ENCODE results near the gene GMEB1.
"Not testable (repeated sequence)": the region's sequence is repeated elsewhere in the genome, so short reads cannot be mapped to it uniquely, and the experiment has no call there.

The GMEB1 gene

DNA sequence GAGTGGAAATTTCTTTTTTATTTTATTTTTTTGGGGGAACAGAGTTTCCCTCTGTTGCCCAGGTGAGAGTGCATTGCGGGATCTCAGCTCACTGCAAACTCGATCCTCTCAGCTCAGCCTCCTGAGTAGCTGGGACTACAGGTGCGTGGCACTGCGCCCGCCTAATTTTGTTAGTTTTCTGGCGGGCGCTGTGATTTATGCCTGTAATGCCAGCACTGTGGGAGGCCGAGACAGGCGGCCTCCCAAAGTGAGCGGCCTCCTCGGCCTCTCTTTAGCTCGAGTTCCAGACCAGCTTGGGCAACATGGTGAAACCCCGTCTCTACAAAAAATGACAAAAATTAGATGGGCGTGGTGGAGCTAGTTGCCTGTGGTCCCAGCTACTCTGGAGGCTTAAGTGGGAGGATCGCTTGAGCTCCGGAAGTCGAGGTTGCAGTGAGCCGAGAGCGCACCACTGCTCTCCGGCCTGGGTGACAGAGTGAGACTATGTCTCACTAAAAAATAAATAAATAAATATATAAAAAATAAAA is 2.7 kb downstream of the GMEB1 start:
- no peak for DNase-seq (ENCODE audit: low read depth in 2 of 2)

DNA sequence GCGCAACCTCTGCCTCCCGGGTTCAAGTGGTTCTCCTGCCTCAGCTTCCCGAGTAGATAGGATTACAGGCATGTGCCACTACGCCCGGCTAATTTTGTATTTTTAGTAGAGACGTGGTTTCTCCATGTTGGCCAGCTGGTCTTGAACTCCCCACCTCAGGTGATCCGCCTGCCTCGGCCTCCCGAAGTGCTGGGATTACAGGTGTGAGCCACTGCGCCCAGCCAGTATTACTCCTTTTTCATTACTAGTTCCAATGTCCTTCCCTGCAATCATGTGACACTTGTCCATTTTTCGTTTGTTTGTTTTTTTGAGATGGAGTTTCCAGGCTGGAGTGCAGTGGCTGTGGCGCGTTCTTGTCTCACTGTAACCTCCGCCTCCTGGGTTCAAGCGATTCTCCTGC is 4.4 kb downstream of the GMEB1 start:
- not testable (repeated sequence) for DNase-seq (ENCODE audit: low read depth in 2 of 2)

DNA sequence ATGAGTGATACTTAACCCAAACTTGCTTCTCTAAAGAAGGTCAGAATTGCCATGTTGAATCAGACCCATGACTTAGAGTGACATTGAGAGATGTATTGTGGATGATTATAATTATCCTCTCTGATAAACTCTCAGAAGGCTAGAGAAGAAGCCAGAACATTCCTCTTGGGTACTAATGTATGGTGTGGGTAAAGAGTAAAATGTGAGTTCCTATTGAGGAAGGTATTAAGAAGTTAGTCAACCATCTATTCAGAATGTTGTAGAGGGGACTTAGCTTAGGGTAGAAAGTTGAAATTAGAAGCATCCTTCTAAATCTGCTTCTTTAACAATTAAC is 7.3 kb downstream of the GMEB1 start:
- DNase-seq (ENCODE audit: low read depth in 2 of 2): no peak

DNA sequence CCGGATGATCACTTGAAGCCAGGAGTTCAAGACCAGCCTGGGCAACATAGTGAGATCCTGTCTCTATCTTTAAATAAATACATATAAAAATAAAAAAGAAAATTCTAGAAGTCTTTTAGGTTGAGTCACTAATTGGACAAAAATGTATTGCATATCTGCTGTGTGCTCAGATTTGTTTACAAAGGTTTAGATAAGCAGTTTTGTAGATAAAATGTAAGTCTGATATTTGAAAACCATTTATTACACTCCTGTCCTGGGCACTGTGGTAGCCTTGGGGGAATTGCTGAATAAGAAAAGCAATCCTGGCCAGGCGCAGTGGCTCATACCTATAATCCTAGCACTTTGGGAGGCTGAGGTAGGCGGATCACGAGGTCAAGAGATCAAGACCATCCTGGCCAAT is 11.6 kb downstream of the GMEB1 start:
- no peak for DNase-seq (ENCODE audit: low read depth in 2 of 2)

DNA sequence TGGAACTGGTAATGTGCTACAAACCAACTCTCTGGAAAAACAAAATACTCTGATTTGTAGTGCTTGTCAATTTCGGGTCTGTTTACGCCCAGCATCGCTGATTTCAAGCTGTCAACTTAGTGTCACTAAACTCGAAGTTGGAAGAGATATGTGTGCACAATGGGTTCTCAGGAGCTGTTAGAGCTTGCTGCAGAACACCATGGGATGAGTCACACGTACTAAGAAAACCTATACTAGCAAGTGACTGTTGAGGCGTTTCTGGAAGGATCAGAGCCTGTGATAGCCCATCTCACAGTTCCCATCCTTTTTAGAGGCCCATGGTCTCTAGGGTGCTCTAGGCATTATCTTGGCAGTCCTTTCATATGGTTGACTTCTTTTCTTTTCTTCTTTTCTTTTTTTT is 14.3 kb downstream of the GMEB1 start:
- no peak for DNase-seq (ENCODE audit: low read depth in 2 of 2)

DNA sequence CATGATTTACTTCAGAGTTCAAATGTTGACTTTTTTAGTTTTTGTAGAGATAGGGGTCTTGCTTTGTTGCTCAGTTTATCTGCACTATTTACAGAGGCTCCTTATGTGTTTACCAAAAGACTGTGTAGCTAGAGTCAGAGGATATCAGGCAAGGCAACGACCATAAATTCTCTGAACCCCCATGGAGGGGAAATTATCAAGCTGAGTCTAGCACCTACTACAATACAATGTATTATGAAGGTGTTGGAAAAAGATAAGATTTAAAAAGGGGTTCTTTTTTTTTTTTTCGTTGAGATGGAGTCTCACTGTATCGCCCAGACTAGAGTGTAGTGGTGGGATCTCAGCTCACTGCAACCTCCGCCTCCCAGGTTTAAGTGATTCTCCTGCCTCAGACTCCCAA is 16.4 kb downstream of the GMEB1 start:
- DNase-seq (ENCODE audit: low read depth in 2 of 2): no peak

DNA sequence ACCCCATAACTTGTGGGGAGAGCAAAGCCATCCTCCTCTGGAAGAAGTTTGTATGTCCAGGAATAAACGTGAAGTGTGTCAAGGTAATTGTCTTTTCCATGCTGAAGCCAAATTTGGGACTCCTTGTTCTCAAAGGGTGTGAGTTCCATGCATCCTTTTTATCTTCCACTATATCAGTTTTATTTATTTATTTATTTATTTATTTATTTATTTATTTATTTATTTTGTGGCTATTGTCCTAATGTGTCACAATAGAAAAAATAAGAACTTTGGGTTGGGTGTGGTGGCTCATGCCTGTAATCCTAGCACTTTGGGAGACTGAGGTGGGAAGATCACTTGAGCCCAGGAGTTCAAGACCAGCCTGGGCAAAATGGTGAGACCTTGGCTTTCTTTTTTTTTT is 23.0 kb downstream of the GMEB1 start:
- DNase-seq (ENCODE audit: low read depth in 2 of 2): not testable (repeated sequence)

DNA sequence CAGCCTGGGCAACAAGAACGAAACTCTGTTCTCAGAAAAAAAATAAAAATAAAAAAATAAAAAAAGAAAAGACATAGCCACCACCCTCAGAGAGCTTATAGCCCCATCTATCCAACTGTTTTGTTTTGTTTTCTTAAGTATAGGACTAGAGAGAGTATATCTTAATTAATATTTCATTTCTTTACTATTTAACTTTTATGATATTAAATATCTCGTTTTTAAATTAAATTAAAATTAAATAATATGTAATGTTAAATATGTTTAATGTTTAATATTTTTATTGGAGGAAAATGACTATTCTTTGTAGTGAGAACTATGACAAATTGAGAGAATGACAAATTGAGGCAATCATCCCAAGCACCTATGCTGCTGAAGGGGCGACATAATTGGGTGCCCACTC is 35.0 kb downstream of the GMEB1 start:
- no peak for DNase-seq (ENCODE audit: low read depth in 2 of 2)

DNA sequence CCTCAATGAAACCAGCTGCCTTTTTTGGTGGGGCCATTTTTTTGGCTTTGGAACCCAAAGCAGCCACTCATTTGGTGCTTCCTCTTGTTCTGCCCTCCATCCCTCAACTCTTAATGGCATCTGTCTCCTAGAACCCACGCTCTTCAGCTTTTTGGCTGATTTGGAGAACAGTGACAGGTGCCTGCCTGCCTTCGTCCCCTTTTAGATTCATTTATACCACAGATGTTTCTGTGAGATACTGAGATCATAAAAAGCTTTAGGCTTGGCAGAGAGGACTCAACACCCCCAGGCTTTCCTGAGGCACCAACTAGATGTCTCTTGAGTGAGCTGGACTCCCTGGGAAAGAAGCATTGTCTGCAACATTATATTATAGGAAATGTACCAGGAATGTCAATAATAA is 47.8 kb downstream of the GMEB1 start:
- DNase-seq (ENCODE audit: low read depth in 2 of 2): no peak

DNA sequence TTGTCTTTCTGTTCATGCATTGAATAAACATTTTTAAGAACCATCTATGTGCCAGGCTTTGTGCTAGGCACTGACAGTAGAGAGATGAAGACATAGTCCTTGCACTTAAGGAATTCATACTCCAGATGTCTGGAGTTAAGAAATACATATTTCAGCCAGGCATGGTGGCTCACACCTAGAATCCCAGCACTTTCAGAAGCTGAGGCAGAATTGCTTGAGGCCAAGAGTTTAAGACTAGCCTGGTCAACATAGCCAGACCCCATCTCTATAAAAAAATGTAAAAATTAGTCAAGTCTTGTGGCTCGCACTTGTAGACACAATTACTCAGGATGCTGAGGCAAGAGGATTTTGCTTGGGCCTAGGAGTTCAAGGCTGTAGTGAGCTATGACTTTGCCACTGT is 49.6 kb downstream of the GMEB1 start:
- DNase-seq (ENCODE audit: low read depth in 2 of 2): no peak

DNA sequence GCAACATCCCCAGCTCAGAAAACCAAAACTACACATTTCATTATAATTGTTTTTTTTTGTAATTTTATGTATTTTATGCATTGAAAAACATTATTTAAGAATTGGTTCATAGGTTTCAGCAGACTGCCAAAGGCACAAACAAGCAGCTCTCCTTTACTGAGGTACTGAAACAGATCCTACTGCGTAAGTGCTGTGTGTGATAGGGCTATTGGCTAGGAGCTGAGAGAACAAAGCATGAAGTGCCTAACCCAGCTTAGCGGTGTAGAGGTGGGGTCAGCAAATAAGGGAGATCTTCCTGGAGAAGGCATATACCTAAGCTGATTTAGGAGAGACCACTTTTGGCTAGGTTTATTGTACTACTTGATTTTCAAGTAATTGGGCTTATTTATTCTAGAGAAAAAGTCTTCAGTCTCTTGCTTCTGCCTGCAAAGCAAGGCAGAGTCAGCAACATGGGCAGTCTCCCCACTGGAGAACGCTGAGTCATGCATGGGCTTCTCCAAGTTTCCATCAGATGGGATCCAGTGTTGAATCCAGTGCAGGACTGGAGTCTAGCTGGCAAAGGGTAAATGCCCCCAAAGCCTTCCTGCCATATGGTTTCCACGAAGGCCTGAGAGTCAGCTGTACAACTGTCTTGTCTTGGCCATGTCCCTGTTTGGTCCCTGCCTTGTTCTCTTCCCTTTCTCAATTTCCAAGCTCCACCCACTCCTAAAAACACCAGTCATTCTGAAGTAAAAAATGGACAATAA is 50.2 kb downstream of the GMEB1 start:
- no peak for DNase-seq (ENCODE audit: low read depth in 2 of 2)

DNA sequence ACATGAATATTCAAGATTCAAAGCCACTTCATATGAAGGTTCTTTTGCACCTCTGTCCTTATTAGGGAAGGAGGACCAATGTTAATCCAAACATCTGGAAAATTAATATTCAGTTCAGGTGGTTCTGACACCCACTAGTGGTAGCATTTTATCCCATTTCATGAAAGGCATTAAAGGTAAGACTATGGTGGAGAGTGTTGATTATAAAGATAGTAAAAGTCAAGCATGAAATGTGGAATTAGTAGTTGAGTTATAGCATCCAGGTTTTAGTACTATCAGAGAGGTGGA is 50.7 kb downstream of the GMEB1 start:
- DNase-seq (ENCODE audit: low read depth in 2 of 2): no peak

DNA sequence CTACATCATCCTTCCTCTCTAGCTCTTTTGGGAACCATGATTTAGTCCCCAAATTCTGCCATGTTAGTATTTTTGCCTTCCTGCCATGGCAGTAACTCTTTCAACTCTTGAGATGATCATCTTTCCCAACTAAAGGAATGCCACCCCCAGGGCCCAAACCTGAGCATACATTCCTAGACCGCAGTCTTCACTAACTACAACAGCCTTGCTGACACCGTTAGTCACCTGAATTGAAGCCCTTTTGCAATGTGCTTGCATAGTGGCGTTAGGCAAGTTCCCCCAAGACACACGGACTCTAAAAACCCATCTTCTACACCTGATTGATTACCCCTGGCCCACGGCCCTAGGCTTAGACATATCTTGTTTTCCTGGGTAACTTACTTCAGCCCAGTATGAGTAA is 51.8 kb downstream of the GMEB1 start:
- no peak for DNase-seq (ENCODE audit: low read depth in 2 of 2)

DNA sequence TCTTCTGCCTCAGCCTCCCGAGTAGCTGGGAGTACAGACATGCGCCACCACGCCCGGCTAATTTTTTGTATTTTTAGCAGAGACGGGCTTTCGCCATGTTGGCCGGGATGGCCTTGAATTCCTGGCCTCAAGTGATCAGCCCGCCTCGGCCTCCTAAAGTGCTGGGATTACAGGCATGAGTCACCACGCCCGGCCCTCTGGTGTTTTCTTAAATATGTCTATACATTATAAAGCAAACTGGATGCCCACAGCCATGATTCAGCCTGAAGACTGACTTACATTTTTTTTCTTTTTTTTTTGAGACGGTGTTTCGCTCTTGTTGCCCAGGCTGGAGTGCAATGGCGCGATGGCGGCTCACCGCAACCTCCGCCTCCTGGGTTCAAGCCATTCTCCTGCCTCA is 53.3 kb downstream of the GMEB1 start:
- not testable (repeated sequence) for DNase-seq (ENCODE audit: low read depth in 2 of 2)

DNA sequence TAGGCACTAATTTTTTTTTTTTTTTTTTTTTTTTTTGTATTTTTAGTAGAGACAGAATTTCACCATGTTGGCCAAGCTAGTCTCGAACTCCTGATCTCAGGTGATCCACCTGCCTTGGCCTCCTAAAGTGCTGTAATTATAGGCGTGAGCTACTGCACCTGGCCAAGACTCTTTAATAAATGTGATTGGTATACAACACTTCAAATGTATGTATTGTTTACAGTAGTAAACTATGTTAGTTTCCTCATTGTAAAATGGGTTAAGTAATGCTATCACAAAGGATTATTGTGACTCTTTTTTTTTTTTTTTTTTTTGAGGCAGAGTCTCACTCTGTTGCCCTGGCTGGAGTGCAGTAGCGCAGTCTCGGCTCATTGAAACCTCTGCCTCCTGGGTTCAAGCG is 56.8 kb downstream of the GMEB1 start:
- not testable (repeated sequence) for DNase-seq (ENCODE audit: low read depth in 2 of 2)

DNA sequence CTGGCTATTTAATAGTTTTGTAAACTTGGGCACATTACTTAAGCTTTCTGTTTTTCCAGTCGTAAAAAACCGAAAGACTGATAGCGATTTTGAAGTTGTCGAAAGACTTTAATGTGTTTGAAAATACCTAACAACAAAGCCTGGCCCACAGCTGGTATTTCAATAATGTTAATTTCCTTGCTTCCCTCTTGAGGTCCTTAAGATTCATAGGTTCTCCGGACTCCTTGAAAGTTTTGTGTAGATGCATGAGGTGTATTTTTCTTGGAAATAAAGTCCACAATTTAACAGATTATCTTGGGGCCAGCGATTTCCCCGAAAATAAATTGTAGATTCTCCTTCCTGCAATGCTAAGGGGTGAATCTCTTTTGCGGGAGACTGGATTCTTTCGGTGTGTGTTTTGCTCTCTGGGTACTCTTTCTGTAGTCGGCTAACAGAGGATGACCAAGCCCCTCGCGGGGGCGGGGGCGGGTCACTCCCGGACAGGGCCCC is 67.4 kb downstream of the GMEB1 start:
- no peak for DNase-seq (ENCODE audit: low read depth in 2 of 2)

DNA sequence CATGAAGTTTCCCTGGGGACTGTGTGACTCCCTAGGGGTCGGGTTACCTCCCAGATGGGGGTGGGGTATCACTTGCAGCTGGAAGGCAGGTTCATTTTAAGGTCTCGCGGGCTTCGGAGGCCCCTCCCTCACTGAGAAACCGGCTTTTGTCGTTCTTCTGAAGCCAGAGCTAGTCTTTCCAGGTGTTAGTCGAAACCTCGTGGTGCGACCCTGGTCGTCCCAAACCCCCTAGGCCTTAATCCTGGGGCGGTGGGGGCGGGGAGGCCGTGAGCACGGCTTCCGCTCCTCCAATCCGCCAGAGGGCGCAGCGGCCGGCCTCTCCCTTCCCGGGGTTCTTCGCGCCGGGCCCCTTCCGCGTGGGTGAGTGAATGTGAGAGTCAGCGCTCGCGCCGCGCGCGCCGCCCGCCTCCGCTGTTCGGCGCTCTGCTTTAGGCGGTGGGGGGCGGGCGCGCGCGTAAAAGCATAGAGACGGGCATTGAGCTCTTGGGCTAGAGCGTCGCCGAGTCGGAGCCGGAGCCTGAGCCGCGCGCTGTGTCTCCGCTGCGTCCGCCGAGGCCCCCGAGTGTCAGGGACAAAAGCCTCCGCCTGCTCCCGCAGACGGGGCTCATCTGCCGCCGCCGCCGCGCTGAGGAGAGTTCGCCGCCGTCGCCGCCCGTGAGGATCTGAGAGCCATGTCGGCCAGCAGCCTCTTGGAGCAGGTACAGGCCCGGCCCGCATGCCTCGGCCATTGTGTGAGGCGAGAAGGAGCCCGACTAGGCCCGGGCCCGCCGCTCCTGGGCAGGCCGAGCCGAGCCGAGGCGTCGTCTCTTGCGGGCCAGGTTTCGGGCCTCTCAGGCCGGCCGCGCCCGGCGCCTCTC is 68.1 kb downstream of the GMEB1 start, which contains the start of gene YTHDF2:
YTHDF2 (plus strand) TSS at position 491 of the 857 bp plus-strand sequence; CDS start at position 672, 181 bp downstream.
- DNase-seq (ENCODE audit: low read depth in 2 of 2): peak; percentile 94 to 95

DNA sequence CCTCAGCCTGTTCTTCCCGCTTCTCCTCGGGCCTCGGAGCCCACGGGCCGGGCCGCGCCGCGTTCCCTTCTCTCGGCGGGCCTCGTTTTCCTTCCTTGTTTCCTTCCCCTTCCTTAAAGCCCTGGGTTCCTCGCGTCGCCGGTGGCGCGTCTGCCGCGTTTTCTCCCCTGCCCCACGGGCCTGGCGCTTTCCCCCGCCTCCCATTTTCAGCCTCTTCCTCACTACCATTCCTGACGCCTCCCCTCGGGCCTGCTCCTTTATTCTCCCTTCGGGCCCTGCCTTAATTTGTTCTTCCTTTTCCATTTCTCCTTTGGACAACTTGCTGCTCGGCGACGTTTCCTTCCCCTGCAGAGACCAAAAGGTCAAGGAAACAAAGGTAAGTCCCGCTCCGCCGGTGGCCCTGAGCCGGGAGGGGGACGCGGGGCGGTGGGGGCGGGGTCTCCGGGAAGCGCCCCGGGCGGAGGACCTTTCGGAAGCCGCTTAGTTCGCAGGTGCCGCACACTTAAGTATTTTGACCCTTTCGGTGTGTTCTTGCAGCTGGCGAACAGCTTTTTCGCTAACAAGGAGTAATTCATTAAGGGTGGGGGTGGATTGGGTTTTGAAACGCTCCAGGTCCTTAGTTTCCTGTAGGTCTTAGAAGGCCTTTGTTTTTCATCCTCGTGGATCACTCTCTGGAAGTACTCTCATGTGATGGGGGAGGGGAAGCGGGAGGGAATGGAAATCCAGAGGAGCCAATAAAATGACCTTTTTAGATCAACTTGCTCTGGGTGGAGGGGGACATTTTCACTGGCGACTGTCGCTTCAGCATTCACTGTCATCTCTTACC is 68.9 kb downstream of the GMEB1 start:
- no peak for DNase-seq (ENCODE audit: low read depth in 2 of 2)

DNA sequence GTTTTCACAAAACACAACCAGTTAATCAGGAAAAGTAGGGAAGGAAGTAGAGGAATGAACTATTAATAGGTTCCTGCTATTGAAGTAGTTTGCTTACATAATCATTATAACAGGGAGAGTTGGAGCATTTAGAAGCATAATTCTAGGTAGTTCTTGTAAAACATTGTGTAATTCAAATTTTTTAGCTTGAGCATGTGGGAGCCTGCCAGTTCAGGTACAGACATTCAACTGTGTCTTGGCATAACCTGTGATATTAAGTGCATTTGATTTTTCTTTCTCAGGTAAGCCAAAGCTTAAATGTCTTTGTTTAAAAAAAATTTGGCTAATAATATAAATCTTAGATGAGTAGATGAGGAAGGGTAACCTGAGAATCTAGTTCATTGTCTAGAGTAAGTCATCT is 71.5 kb downstream of the GMEB1 start:
- no peak for DNase-seq (ENCODE audit: low read depth in 2 of 2)

DNA sequence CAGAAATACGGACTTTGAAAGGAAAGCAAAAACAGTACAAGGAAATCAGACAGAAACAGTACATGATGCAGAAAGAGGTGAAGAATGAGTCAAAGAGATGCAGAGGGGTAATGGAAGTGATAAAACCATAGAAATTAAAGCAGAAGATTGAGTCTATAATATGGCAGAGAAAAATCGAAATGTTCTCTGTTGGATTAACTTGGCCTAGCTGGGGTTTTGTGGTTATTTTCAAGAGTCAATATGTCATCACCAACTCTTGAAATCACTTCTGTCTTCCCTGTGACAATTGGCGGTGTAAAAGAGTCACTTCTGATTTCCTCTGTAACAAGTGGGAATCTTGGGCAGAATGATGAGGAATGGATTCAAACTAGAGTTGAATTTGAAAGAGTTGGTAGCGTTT is 75.6 kb downstream of the GMEB1 start:
- no peak for DNase-seq (ENCODE audit: low read depth in 2 of 2)

DNA sequence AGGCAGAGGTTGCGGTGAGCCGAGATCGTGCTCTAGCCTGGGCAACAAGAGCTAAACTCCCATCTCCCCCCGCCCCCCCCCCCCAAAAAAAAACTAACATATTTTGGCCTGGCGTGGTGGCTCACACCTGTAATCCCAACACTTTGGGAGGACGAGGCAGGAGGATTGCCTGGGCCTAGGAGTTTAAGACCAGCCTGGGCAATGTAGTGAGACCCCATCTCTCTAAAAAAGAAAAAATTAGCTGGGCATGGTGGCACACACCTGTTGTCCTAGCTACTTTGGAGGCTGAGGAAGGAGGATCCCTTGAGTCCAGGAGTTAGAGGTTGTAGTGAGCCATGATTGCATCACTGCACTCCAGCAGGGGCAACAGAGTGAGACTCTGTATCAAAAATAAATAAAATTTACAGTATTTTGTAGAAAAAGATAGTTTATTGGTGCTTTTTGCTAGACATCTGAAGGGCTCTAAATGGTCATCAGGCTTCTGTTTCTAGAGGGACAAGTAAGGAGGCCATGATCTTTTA is 77.1 kb downstream of the GMEB1 start:
- DNase-seq (ENCODE audit: low read depth in 2 of 2): no peak

DNA sequence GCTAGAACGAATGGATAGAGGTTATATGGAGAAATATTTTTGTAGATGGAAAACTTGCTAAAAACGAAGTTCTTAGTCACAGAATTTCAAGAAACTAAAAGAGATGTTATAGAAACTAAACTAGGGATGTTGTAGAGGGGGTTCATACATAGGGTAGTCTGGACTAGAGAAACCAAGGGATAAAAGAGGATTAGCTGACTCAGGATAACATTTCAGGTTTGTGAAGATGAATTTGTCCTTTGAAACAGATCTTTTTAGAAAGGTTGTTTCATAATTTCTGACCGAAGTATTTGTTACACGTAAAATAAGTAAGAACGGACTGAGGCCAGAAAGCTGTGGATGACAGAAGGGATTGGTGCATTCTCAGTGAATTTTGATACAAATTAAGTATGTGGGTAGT is 81.7 kb downstream of the GMEB1 start:
- no peak for DNase-seq (ENCODE audit: low read depth in 2 of 2)
